GM21576 (cell line): ENCODE measurements around the gene SNRNP27.
"Not testable (repeated sequence)": the region's sequence is repeated elsewhere in the genome, so short reads cannot be mapped to it uniquely, and the experiment has no call there.

ENCODE experiments used
- ATAC-seq: cut with Tn5 transposase; IDR thresholded peaks from one replicate; pipeline ENCODE4 v1.9.1; 2021; ENCODE audit warnings: mild to moderate bottlenecking, moderate library complexity; ENCODE audit not compliant: unreplicated experiment

SNRNP27 gene

GRCh38 chr2:69945441-69945840 lies 51.7 kb downstream of the SNRNP27 start:
- ATAC-seq, result no peak

- ATAC-seq, result no peak
Observed at GRCh38 chr2:69945941-69946340, 52.2 kb downstream of the SNRNP27 start.

- ATAC-seq, result no peak
Observed at GRCh38 chr2:69946351-69947324, 52.9 kb downstream of the SNRNP27 start.

GRCh38 chr2:69947325-69947931 lies 53.7 kb downstream of the SNRNP27 start:
- no peak for ATAC-seq

GRCh38 chr2:69948032-69948962 lies 54.5 kb downstream of the SNRNP27 start:
- no peak for ATAC-seq

- ATAC-seq, result no peak
Observed at GRCh38 chr2:69948963-69949645, 55.3 kb downstream of the SNRNP27 start.

- ATAC-seq, result no peak
Observed at GRCh38 chr2:69950241-69950640, 56.5 kb downstream of the SNRNP27 start.

- ATAC-seq, result not testable (repeated sequence)
Observed at GRCh38 chr2:69950671-69951070, 56.9 kb downstream of the SNRNP27 start.

GRCh38 chr2:69952336-69953115 lies 58.8 kb downstream of the SNRNP27 start:
- no peak for ATAC-seq

- ATAC-seq, result no peak
Observed at GRCh38 chr2:69954084-69954483, 60.3 kb downstream of the SNRNP27 start.
